ENCODE measurements around the gene VSIR. TPM values are rescaled to one million over a fixed set of nuclear protein-coding genes. Genes with fewer than 3 reads are reported as not detected.
A peak's percentile ranks its signal among the peaks of the same experiment; 100 is the strongest.

The VSIR gene
- total RNA-seq, 4 donors from 2014 or later = 34.7 to 83.6 (median 61.6) TPM

DNA sequence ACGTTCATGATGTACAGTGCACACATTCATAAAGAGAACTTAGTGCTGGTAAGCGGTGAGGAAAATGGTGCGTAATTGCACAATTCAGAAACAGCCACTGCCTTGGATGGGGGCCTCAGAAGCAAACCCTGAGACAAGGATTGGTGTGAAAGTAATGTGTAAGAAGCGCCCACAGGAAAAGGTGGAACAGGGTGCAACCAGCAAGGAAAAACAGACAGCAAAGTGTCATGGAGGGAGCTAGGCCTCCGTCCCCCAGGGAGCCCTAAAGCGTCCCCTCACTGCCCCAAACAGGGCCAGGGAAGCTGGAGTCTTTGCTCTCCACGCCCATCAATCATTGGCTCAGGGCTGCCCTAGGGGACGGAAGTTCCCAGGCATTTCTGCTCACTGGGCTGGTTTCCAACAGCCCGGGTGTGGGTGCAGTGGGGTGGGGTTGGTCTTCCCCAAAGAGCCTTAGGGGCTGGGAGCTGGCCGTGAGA is 44.1 kb downstream of the VSIR start:
- no peaks in the 10 kb centered on the region for H3K27me3 ChIP-seq
- H3K9me3 ChIP-seq = no peaks in the 10 kb centered on the region
- H3K4me1 ChIP-seq = peaks cover 0 to 42% (median 25%) of the 10 kb centered on the region in 3 donors
- H3K36me3 ChIP-seq = peaks cover 0 to 4% of the 10 kb centered on the region in 2 donors
- peak overlapping the region in 3 of 4 donors; percentile 18 to 77 (median 73) for H3K27ac ChIP-seq
- ATAC-seq = no peak
- H3K4me3 ChIP-seq = no peak overlapping the region
- 62 to 80% methylated on average over 1 to 7 of the region's 10 CpGs for WGBS, 2 donors (ENCODE audit: low coverage in 1 of 2)
- no peak for TF ChIP-seq POLR2A (IDR thresholded peaks at IDR 0.05)
- TF ChIP-seq EP300 (IDR thresholded peaks at IDR 0.05) = no peak
- TF ChIP-seq, protein P1, sequence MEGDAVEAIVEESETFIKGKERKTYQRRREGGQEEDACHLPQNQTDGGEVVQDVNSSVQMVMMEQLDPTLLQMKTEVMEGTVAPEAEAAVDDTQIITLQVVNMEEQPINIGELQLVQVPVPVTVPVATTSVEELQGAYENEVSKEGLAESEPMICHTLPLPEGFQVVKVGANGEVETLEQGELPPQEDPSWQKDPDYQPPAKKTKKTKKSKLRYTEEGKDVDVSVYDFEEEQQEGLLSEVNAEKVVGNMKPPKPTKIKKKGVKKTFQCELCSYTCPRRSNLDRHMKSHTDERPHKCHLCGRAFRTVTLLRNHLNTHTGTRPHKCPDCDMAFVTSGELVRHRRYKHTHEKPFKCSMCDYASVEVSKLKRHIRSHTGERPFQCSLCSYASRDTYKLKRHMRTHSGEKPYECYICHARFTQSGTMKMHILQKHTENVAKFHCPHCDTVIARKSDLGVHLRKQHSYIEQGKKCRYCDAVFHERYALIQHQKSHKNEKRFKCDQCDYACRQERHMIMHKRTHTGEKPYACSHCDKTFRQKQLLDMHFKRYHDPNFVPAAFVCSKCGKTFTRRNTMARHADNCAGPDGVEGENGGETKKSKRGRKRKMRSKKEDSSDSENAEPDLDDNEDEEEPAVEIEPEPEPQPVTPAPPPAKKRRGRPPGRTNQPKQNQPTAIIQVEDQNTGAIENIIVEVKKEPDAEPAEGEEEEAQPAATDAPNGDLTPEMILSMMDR (IDR thresholded peaks at IDR 0.05) = no peak
- no peak for TF ChIP-seq POLR2AphosphoS5 (IDR thresholded peaks at IDR 0.05)

DNA sequence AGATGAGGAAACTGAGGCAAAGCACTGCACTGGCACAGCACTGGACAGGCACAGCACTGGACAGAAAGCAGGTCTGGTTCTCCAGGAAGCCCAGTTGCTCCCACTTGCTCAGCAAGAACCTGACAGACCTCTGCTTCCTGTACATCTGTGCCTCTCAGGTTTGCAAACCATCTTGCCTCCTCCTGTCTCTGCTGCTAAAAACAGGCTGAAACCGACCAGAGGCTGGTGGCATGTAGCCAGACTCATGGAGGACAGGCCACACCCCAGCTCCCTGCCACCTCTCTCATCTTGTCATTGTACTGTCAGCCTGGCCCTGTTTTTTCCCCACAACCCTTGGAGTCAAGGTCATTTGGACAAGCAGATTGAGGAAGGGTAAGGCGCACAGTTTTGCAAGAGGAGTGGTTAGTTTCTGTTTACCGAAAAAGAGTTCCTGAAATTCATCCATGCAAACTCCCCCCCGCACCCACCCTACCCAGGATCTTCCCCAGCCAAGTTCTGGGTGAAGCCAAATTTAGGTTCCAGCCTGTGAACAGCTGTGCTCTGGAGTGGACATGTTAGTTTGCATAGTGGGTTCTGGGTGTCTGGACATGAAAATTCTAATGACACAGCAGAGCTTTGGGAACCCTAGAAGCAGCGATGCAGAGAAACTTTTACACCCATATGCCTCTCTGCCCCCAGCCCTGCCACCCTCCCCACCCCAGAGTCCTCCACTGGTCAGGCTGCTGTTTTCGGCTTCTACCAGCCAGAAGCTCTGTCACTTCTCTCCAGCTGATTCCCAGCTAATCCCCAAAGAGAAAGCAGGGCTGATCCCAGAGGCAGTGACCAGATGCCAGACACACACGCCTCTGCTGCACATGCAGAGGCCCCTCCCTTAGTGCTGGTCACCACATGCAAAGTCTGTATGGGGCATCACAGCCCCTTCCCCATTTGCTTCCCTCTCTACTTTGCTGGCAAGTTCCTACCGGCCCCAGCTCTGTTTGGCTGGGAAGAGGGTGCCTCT is 45.3 kb downstream of the VSIR start:
- Histone ChIP-seq H3K36me3 (peaks cover 0 to 4% of the 10 kb centered on the region in 2 donors), H3K27ac (peak overlapping the region; percentile 8 to 77 (median 74)), H3K9me3 (no peaks in the 10 kb centered on the region), H3K4me1 (peaks cover 0 to 42% (median 25%) of the 10 kb centered on the region in 3 donors), H3K4me3 (no peak overlapping the region), H3K27me3 (no peaks in the 10 kb centered on the region)
- ATAC-seq = peak; percentile 76
- TF ChIP-seq, protein P1 (IDR thresholded peaks at IDR 0.05) = no peak
- TF ChIP-seq POLR2A (IDR thresholded peaks at IDR 0.05) (no peak), POLR2AphosphoS5 (IDR thresholded peaks at IDR 0.05) (peak; percentile 33), EP300 (IDR thresholded peaks at IDR 0.05) (no peak)
- 12 to 14% methylated on average over 4 to 5 of the region's 8 CpGs for WGBS, 2 donors (ENCODE audit: low coverage in 1 of 2)

DNA sequence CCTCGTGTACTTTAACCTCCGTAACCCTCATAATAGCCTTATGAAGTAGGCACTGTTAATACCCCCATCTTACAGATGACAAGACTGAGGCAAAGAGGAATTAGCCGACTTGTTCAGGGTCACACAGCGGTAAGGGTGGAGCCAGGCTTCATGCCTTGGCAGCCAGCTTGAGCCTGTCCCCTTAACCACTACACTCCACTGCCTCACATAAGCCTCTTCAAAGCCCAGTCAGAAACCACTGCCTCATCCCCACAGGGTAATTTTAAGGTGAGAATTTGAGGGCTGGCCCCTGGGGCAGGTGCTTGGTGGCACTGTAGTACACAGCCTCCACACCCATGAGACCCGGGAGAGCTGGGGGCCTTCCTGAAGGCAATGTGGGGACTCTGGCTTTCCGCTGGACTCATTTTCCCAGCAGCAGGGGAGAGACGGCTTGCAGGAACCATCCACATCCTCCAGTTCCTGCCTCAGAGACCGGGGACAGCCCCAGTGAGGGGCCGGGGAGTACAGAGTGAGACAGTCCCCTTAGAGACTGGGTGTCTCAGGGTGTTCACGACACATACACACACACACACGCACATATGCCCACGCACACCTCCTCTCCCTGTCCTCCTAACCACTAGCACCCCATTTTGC is 46.1 kb downstream of the VSIR start:
- H3K27ac ChIP-seq = peak overlapping the region; percentile 8 to 77 (median 74)
- peaks cover 0 to 42% (median 25%) of the 10 kb centered on the region in 3 donors for H3K4me1 ChIP-seq
- no peak overlapping the region for H3K4me3 ChIP-seq
- no peaks in the 10 kb centered on the region for H3K9me3 ChIP-seq
- no peaks in the 10 kb centered on the region for H3K27me3 ChIP-seq
- WGBS, 2 donors (ENCODE audit: low coverage in 1 of 2) = 80 to 88% methylated on average over 3 to 4 of the region's 12 CpGs
- TF ChIP-seq EP300 (IDR thresholded peaks at IDR 0.05) (no peak), POLR2A (IDR thresholded peaks at IDR 0.05) (no peak), POLR2AphosphoS5 (IDR thresholded peaks at IDR 0.05) (no peak)
- TF ChIP-seq, protein P1 (IDR thresholded peaks at IDR 0.05) = no peak
- peak; percentile 1 for ATAC-seq
- H3K36me3 ChIP-seq = peaks cover 0 to under 1% of the 10 kb centered on the region in 2 donors

DNA sequence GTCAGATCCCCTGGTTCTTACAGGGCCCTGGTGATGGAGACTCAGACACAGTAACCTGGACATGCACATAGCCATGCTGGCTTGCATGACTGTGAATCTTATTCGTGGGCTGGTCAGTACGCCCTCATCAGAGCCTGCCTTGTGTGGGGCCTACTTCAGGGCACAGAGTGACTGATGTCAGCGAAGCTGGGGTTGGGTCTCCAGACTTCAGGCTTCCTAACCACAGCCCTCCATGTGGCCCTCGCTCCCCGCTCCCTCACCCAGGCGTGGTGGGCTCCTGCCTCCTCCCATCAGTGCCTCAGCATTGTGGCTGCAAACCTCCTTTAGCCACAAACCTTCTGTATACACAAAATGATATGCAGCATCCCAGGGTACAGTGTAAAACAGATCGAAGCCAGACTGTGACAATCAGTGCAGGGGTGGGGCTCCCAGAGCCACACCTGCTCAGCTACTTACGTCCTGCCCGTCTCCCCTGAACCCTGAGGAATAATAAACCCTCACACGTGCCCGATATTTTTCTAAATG is 46.7 kb downstream of the VSIR start:
- TF ChIP-seq, protein P1 (IDR thresholded peaks at IDR 0.05) = no peak
- TF ChIP-seq POLR2A (IDR thresholded peaks at IDR 0.05) (no peak), POLR2AphosphoS5 (IDR thresholded peaks at IDR 0.05) (no peak), EP300 (IDR thresholded peaks at IDR 0.05) (no peak)
- peak overlapping the region in 3 of 4 donors; percentile 73 to 77 (median 75) for H3K27ac ChIP-seq
- no peak for ATAC-seq
- H3K4me1 ChIP-seq = peaks cover 0 to 42% (median 25%) of the 10 kb centered on the region in 3 donors
- no peaks in the 10 kb centered on the region for H3K36me3 ChIP-seq
- H3K9me3 ChIP-seq = no peaks in the 10 kb centered on the region
- H3K27me3 ChIP-seq = no peaks in the 10 kb centered on the region
- 60 to 68% methylated on average over 2 to 4 of the region's 11 CpGs for WGBS, 2 donors (ENCODE audit: low coverage in 1 of 2)
- no peak overlapping the region for H3K4me3 ChIP-seq
